Right hindlimb (tissue), 1 donor: Measurements from ENCODE around the gene SSBP3.
A peak's percentile ranks its signal among the peaks of the same experiment; 100 is the strongest.

ENCODE experiments used
- DNase-seq: peaks from one replicate; pipeline ENCODE4 v3.0.0-alpha.2; 2018

The SSBP3 gene

GRCh38 chr1:54370287-54370989 is 35.8 kb downstream of the SSBP3 start:
- no peak for DNase-seq

- no peak for DNase-seq
Measured at GRCh38 chr1:54367613-54368012, 38.6 kb downstream of the SSBP3 start.

- DNase-seq = no peak
Measured at GRCh38 chr1:54365847-54366246, 40.3 kb downstream of the SSBP3 start.

GRCh38 chr1:54365398-54365797 is 40.8 kb downstream of the SSBP3 start:
- no peak for DNase-seq

- no peak for DNase-seq
Measured at GRCh38 chr1:54364995-54365394, 41.2 kb downstream of the SSBP3 start.

GRCh38 chr1:54364582-54364981 is 41.6 kb downstream of the SSBP3 start:
- DNase-seq = no peak

- no peak for DNase-seq
Measured at GRCh38 chr1:54363925-54364324, 42.3 kb downstream of the SSBP3 start.

GRCh38 chr1:54362881-54363340 is 43.3 kb downstream of the SSBP3 start:
- DNase-seq = no peak

- DNase-seq = peak; percentile 54
Measured at GRCh38 chr1:54361342-54361741, 44.9 kb downstream of the SSBP3 start.

GRCh38 chr1:54360165-54361005 is 45.8 kb downstream of the SSBP3 start:
- DNase-seq = no peak

GRCh38 chr1:54359393-54360162 is 46.6 kb downstream of the SSBP3 start:
- no peak for DNase-seq

GRCh38 chr1:54358503-54359168 is 47.6 kb downstream of the SSBP3 start:
- DNase-seq = peak; percentile 71

- no peak for DNase-seq
Measured at GRCh38 chr1:54357967-54358366, 48.2 kb downstream of the SSBP3 start.

GRCh38 chr1:54356680-54357147 is 49.5 kb downstream of the SSBP3 start:
- no peak for DNase-seq

GRCh38 chr1:54355931-54356679 is 50.1 kb downstream of the SSBP3 start:
- no peak for DNase-seq

GRCh38 chr1:54354899-54355298 is 51.3 kb downstream of the SSBP3 start:
- DNase-seq = no peak

GRCh38 chr1:54353959-54354358 is 52.2 kb downstream of the SSBP3 start:
- no peak for DNase-seq

GRCh38 chr1:54352755-54353154 is 53.4 kb downstream of the SSBP3 start:
- no peak for DNase-seq

- DNase-seq = no peak
Measured at GRCh38 chr1:54350360-54350759, 55.8 kb downstream of the SSBP3 start.

- DNase-seq = no peak
Measured at GRCh38 chr1:54348700-54349021, 57.5 kb downstream of the SSBP3 start.

- DNase-seq = no peak
Measured at GRCh38 chr1:54347955-54348699, 58.1 kb downstream of the SSBP3 start.
